NK-92 (cell line): ENCODE measurements around the gene ACTR2.
"Not testable (repeated sequence)": the region's sequence is repeated elsewhere in the genome, so short reads cannot be mapped to it uniquely, and the experiment has no call there.

Experiments
- DNase-seq: peaks from one replicate; lab custom pipeline; 2025; ENCODE audit not compliant: unreplicated experiment; lab: John Stamatoyannopoulos, UW

ACTR2 gene

DNA sequence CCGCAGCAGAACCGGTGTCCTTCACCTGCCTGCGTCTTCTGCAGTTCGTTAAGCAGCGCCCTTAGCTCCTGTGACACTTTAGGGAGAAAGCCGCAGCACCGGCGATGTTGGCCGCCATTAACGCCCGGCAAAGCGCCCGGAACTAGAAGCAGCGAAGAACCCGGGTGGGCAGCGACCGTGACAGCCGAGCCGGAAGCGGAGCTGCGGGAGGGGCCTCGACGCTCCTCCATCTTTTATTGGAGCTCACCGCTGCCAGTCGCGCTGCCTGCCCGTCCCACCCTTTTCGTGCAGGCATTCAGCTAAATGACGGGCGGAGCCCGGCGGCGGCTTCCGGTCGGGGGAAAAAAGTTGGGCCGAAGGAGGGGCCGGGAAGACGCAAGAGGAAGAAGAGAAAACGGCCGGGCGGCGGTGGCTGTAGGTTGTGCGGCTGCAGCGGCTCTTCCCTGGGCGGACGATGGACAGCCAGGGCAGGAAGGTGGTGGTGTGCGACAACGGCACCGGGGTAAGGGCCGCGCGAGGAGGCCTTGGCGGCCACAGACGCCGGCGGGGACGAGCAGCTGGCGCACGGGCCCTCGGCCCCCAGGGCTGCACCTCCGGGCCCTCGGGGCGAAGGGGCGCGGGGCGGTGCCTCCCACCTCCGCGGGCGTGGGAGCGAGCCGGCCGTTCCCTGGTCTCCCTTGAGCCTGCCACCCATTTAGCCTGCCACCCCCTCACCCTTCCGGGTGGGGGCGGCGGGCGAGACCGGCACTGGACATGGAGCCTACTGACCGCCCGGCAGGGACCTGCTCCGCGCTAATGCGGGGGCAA, at the start of gene ACTR2:
ACTR2 (plus strand) TSS at position 376 of the 807 bp plus-strand sequence; CDS start at position 455, 79 bp downstream.
- peak; percentile 67 for DNase-seq

DNA sequence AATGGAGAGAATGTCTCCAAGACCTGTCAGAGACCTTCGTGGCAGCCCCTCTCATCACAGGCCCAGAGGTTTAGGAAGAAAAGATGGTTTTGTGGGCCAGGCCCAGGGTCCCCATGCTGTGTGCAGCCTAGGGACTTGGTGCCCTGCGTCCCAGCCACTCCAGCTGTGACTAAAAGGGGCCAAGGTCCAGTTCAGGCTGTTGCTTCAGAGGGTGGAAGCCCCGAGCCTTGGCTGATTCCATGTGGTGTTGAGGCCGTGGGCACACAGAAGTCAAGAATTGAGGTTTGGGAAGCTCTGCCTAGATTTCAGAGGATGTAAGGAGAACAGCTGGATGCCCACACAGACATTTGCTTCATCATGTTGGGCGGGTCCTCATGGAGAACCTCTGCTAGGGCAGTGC, 45.1 kb upstream of the ACTR2 start:
- no peak for DNase-seq

DNA sequence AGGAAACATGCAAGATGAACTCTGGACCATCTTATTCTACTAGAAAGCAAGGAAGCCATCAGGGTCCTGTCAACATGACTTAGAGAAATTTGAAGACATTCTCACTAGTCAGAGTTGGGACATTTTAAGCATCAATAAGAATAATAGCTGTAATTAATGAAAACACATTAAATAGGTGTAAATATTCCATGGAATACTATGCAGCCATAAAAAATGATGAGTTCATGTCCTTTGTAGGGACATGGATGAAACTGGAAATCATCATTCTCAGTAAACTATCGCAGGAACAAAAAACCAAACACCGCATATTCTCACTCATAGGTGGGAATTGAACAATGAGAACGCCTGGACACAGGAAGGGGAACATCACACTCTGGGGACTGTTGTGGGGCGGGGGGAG, 44.2 kb upstream of the ACTR2 start:
- not testable (repeated sequence) for DNase-seq

DNA sequence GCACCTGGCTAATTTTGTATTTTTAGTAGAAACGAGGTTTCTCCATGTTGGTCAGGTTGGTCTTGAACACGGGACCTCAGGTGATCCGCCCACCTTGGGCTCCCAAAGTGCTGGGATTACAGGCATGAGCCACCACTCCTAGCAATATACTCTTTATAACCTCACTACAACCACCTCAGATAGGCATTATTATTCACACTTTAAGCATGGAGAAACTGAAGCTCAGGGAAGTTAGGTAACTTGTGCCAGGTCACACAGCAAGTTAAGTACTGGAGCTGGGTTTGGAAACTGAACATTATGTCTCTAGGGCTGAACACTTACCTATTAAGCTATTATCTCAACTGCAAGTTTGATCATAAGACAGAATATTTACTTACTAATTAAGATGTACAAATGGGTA, 42.6 kb upstream of the ACTR2 start:
- no peak for DNase-seq

DNA sequence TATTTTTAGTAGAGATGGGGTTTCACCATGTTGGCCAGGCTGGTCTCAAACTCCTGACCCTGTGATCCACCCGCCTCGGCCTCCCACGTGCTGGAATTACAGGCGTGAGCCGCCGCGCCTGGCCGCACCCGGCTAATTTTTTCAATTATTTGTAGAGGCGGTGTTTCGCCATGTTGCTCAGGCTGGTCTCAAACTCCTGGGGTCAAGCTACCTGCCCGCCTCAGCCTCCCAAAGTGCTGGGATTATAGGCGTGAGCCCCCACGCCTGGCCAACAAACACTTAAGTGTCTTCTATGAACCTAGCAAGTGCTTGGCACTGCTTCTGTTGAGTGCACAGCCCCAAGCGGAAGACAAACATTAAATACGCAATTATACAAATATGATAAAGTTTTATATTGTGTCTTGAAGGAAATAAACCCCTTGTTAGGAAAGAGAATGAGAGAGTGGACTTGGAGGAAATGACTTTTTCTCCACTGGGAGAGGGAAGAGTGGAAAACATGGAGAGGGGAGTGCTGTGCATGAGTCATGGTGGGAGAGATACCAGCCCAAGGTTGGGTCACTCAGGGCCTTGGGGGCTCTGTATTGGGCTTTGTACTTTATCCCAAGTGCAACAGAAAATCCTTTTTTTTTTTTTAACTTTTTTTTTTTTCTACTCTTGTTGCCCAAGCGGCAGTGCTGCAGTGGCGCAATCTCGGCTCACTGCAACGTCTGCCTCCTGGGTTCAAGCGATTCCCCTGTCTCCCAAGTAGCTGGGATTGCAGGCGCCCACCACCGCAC, 41.4 kb upstream of the ACTR2 start:
- DNase-seq, result no peak

DNA sequence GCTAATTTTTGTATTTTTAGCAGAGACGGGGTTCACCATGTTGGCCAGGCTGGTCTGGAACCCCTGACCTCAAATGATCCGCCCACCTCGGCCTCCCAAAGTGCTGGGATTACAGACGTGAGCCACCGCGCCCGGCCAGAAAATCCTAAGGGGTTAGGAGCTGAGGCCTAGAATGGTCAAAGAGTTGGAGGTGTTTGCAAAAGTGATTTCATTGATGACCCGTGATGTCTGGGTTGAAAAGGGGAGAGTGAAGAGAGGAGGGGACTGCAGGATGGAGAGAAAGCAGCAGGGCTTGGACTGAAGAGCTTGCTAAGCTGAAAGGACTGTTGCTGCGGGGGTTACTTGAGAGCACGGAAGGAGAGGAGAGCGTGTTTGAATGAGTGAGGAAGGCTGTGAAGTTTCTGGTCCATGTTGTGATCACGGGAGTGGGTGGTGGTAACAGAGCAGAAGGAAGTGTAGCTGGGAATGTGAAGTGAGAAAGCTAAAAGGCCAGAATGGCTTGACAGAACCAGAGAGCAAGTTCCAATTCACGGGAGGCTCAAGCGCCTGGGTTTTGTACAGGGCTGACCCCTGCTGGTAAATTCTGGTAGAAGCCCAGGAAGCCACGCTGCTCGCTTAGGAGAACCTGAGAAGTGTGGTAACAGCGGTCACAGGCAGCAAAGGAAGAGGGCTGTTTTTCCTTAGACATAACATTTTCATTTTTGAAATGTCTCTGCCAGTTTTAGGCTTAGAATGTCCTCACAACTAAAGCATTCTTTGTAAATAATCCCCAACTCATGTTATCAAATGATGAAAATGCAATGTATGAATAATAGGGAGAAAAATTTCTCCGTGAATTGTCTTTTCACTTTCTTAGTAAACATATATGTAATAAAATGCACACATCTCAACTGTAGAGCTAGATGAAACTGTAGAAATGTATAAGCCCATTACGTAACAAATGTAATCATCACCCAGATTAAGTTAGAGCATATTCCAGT, 40.5 kb upstream of the ACTR2 start:
- DNase-seq, result no peak

DNA sequence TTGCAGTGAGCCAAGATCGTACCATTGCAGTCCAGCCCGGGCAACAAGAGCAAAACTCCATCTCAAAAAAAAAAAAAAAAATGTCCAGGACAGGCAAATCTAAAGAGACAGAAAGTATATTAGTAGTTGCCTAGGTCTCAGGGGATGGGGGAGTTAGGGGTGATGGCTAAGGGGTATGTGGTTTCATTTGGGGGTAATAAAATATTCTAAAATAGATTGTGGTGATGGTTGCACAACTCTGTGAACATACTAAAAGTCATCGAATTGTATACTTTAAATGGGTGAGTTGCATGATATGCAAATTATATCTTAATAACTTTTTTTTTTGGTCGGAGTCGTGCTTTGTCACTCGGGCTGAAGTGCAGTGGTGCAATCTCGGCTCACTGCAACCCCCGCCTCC, 34.2 kb upstream of the ACTR2 start:
- DNase-seq, result no peak

DNA sequence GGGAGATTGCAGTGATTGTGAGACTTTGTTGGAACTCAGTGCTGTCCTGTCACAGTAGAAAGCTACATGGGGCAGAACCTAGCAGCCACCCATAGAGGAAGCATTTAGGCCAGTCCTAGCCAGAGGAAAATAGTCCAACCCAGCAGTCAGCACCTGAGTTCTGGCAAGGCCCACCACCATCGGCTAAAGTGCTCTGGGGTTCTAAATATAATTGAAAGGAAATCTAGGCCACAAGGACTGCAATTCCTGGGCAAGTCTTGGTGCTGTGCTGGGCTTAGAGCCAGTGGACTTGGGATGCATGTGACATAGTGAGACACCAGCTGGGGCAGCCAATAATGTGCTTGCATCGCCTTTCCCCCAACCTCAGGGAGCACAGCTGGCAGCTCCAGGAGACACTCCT, 28.9 kb upstream of the ACTR2 start:
- DNase-seq, result no peak

DNA sequence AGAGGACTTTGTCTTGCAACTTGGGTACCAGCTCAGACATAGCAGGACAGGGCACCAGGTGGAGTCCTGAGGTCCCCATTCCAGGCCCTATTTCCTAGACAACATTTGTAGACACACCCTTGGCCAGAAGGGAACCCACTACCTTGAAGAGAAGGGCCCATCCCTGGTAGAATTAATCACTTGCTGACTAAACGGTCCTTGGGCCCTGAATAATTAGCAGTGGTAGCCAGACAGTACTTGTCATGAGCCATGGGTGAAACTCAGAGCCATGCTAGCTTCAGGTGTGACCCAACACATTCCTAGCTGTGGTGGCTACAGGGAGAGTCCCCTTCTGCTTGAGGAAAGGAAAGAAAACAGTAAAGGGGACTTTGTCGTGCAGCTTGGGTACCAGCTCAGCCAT, 28.5 kb upstream of the ACTR2 start:
- DNase-seq, result no peak

DNA sequence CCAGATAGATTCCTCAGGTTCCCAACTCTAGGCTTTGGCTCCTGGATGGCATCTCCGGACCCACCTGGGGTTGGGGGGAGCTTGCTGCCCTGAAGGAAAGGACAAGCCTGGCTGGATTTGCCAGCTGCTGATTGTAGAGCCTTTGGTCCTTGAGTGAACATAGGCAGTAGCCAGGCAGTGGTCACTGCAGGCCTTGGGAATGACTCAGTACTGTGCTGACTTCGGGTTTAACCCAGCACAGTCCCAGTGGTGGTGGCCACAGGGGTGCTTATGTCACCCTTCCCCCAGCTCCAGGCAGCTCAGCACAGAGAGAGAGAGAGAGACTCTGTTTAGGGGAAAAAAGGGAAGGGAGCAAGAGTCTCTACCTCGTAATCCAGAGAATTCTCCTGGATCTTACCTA, 27.7 kb upstream of the ACTR2 start:
- DNase-seq, result no peak

DNA sequence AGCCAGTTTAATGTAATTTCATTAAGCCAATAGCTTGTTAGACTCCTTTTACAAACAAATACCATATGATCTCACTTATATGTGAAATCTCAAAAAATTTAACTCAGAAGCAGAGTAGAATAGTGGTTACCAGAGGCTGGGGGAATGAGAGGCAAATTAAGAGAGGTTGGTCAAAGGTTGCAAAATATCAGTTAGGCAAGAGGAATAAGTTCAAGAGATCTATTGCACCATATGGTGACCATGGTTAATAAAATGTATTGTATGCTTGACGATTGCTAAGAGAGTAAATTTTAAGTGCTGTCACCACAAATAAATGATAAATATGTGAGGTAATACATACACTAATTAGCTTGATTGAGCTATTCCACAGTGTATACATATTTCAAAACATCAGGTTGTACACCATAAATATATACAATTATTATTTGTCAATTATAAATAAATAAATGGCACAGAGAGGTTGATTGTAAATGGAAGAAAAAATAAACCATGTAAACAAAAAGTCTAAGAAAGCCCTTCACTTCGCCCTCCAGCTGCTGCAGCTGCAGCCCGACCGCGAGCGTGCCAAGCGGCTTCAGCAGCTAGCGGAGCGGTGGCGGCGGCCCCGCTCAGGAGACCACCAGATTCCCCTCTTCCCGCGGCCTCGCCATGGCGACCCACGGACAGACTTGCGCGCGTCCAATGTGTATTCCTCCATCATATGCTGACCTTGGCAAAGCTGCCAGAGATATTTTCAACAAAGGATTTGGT, 23.0 kb upstream of the ACTR2 start:
- DNase-seq, result no peak

DNA sequence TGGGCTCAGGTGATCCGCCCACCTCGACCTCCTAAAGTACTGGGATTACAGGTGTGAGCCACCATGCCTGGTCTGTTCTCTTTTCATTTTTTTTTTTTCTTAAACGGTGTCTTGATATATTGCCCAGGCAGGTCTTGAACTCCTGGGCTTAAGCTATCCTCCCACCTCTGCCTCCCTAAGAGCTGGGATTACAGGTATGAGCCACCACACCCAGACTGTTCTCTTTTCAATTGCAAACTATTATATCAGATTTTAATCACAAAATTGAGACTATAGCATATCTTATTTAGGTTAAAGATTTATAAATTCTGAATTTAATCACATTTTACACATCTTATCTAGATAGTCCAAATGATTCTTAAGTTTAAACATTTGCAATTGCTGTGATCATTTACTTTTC, 15.5 kb upstream of the ACTR2 start:
- DNase-seq, result no peak

DNA sequence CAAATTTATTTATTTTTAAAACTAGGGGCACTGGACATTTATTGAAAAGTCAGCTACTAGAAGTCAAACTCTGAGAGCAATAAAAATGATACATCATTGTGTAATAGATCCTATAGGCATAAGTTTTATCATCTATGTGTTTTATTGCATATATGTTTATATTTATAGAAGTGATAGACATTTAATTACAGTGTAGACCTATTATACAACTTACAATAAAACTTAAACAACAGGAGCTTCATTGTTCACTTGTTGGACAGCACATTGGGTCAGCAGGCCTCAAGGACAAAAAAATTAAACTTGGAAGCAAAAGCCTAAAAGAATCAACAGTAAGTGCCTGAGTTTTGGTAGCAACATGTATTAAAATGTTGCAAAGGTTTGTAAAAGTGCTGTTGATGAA, 15.0 kb upstream of the ACTR2 start:
- DNase-seq, result no peak

DNA sequence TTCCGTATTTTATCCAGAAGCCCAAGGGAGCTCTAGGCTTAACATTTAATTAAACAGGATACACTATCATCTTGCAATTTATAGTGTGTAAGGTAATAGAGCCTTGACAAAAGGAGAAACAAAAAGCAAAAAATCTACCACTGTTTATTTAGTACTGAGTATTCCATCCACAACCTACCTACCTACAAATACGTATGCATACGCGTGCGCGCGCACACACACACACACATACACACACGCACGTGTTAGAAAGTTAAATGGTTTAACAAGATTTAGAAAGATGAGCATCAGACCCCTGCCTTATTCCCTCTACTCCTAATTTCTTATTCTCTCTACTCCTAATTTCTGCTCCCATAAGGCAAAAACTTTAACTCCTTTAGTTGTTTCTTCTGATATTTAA, 14.6 kb upstream of the ACTR2 start:
- no peak for DNase-seq

DNA sequence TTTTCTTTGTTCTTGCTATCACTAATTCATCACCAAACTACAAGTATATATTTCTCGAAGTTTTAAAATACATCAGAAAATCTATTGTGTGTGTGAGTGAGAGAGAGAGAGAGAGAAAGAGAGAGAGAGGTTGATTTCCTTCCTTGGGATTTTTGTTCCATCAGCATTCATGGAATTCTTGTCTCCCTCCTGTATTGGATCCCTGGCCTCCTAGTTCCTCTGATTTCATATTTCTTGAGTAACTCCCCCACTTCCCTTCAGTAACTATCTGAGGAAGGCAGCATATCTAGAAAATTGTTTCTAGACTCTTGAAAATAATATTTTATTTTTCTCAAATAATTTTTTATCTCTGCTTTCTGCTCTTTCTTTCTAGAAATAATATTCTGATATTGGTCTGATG, 13.3 kb upstream of the ACTR2 start:
- no peak for DNase-seq

DNA sequence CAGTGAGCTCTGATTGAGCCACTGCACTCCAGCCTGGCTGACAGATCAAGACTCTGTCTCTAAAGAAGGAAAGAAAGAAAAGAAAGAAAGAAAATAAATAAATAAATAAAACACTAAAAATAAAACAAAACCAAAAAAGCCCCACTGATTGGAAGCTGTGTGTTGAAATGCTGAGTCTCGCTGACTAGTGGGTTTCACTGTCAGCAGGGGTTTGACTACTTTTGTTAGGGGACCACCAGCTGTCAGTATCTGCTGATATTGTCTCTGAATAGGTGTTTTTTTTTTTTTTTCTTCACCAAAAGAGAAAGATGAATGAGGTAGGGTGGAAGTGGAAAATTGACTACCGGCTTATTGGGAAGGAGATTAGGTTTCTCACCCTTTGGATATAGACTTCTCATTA, 12.8 kb upstream of the ACTR2 start:
- no peak for DNase-seq

DNA sequence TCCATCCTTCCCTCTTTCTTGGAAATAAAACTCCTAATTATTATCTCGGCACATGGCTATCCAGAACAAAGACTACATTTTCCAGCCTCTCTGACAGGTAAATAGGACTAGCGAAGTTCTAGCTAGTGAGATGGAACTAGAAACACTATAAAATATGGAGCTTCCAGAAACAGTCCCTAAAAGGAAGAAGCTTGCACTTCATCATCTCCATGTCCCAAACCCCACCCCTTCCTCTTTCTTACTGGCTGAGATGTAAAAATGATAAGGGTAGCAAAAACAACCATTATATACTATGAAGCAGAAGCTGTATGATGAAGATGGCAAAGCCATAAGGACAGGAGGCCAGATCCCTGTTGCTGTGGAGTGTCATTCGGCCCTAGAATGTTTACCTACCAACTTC, 11.7 kb upstream of the ACTR2 start:
- no peak for DNase-seq

DNA sequence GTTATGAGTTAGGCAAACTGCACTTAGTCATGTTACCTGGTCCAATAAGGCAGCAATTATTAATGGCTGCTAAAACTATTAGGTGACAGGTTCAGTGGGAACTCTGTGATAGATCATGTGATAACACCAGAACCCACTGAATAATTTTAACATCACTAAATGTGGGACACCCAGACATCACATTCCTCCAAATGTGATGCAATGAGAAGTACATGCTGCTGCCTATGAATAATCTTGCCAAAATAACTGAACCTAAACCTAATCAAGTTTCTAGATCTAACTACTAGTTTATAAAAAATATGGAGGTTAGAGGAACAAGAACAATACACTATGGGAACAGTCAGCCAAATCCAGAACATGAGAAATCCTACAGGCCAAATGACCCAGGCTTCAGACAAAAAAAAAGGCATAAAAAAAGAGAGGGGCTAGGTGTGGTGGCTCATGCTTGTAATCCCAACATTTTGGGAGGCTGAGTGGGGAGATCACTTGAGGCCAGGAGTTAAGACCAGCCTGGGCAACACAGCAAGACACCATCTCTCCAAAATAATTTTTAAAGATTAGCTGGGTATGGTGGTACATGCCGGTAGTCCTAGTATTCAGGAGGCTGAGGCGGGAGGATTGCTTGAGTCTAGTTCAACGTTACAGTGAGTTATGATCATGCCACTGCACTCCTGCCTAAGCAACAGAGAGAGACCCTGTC, 7.0 kb upstream of the ACTR2 start:
- no peak for DNase-seq

DNA sequence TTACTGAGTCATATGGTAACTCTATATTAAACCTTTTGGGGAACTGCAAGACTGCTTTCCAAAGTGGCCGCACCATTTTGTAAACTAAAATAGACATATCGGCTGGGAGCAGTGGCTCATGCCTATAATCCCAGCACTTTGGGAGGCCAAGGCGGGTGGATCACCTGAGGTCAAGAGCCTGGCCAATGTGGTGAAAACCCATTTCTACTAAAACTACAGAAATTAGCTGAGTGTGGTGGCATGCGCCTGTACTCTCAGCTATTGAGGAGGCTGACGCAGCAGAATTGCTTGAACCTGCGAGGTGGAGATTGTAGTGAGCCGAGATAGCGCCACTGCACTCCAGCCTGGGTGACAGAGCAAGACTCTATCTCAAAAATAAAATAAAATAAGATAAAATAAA, 6.4 kb upstream of the ACTR2 start:
- not testable (repeated sequence) for DNase-seq

DNA sequence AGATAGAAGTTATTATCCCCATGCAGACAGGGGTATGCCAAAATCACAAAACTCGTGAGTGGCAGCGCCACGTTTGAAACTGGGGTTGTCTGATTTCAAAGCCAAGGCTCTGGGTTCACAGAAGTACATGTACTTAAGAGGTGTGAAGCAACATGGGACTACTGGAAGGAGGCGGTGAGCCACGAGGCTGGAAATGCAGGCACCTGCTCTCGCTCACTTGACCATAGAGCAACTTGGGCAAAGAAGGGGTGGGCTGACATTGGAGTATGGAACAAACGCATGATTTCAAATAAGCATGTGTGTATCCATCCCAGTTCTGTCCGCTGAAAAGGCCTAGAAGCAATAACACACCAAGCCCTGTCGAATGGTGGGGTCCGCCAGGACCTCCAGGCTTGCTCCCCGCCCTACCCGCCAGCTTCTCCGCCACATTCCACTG, 593 bp upstream of the ACTR2 start:
- DNase-seq, result no peak
